Spinal cord (tissue), 10 donors: Measurements from ENCODE around the gene SLC13A2. TPM values are rescaled to one million over a fixed set of nuclear protein-coding genes. Genes with fewer than 3 reads are reported as not detected.

ENCODE experiments used
- DNase-seq, 6 donors: peaks; one replicate each; pipeline versions ENCODE4 v3.0.0 to v3.0.0-alpha.2; 2013 to 2015; ENCODE audit warnings: low spot score in 6 of 6, low read depth in 4 of 6
- H3K27ac ChIP-seq: one replicate; pipeline ENCODE4 v1.5.1; 2013; ENCODE audit warnings: low read depth, low read length, control low read depth
- H3K27me3 ChIP-seq: one replicate; pipeline ENCODE4 v1.6.1; 2013; ENCODE audit warnings: low read length; ENCODE audit not compliant: control insufficient read depth, insufficient read depth
- H3K36me3 ChIP-seq: one replicate; pipeline ENCODE4 v1.6.1; 2013; ENCODE audit warnings: low read length; ENCODE audit not compliant: control insufficient read depth, insufficient read depth
- H3K4me1 ChIP-seq: one replicate; pipeline ENCODE4 v1.6.1; 2013; ENCODE audit warnings: low read length; ENCODE audit not compliant: control insufficient read depth, insufficient read depth
- H3K4me3 ChIP-seq: one replicate; pipeline ENCODE4 v1.5.1; 2013; ENCODE audit warnings: low read depth, low read length, control low read depth
- H3K9me3 ChIP-seq: one replicate; pipeline ENCODE4 v1.6.1; 2013; ENCODE audit warnings: low read length; ENCODE audit not compliant: control insufficient read depth, insufficient read depth
- WGBS: methylation state at CpG from one replicate; pipeline ENCODE4 v1.1.5; 2013; ENCODE audit warnings: missing lambda C conversion rate; ENCODE audit not compliant: insufficient coverage; 5-methylcytosine and 5-hydroxymethylcytosine counted together
- polyA plus RNA-seq, 2 donors: library from polyadenylated mRNA; unstranded; fragments of 120-200 nt; gene quantifications; one replicate each; pipeline ENCODE4 v1.2.1, GENCODE V29; 2013; ENCODE audit not compliant: insufficient read length in 2 of 2
- total RNA-seq, 2 donors: library from RNA; depleted of rRNA in 1 of 2; stranded (reverse); fragments of 120-200 nt in 1 of 2; fragments of >200 nt in 1 of 2; gene quantifications; one replicate each; pipeline versions ENCODE4 v1.2.3 to v1.2.4, GENCODE V29; 2013 to 2014
- donor health status: healthy.

The SLC13A2 gene
- total and polyA plus RNA-seq, 4 donors: 0.06 to 0.27 (median 0.10) TPM; not detected in 1

- 62% methylated on average over 13 of the region's 13 CpGs for WGBS
- H3K27me3 ChIP-seq: no peaks in the 10 kb centered on the region
- no peaks in the 10 kb centered on the region for H3K4me1 ChIP-seq
- H3K36me3 ChIP-seq: no peaks in the 10 kb centered on the region
- H3K4me3 ChIP-seq: no peak overlapping the region
- no peak overlapping the region for H3K27ac ChIP-seq
- no peak for DNase-seq
- no peaks in the 10 kb centered on the region for H3K9me3 ChIP-seq
These were observed 27.4 kb downstream of the SLC13A2 start for GRCh38 chr17:28500712-28501379.

GRCh38 chr17:28501421-28502284 lies 28.2 kb downstream of the SLC13A2 start:
- H3K27me3 ChIP-seq: no peaks in the 10 kb centered on the region
- no peaks in the 10 kb centered on the region for H3K4me1 ChIP-seq
- H3K4me3 ChIP-seq: no peak overlapping the region
- DNase-seq: no peak
- no peaks in the 10 kb centered on the region for H3K9me3 ChIP-seq
- H3K27ac ChIP-seq: no peak overlapping the region
- WGBS: 78% methylated on average over 3 of the region's 3 CpGs
- no peaks in the 10 kb centered on the region for H3K36me3 ChIP-seq

- DNase-seq: no peak
- no peaks in the 10 kb centered on the region for H3K36me3 ChIP-seq
- WGBS: 67% methylated on average over 1 of the region's 3 CpGs
- H3K27ac ChIP-seq: no peak overlapping the region
- no peak overlapping the region for H3K4me3 ChIP-seq
- no peaks in the 10 kb centered on the region for H3K9me3 ChIP-seq
- H3K4me1 ChIP-seq: peaks cover 3% of the 10 kb centered on the region
- H3K27me3 ChIP-seq: peaks cover 12% of the 10 kb centered on the region
These were observed 30.0 kb downstream of the SLC13A2 start for GRCh38 chr17:28503420-28503819.

- peaks cover 16% of the 10 kb centered on the region for H3K27me3 ChIP-seq
- 79% methylated on average over 20 of the region's 28 CpGs for WGBS
These were observed 32.7 kb downstream of the SLC13A2 start, which contains the start of gene FOXN1 for GRCh38 chr17:28505986-28506665. Gene FOXN1, plus strand, starts transcription at chr17:28506348. Its CDS starts 17,622 bp downstream, at chr17:28523970.

DNA sequence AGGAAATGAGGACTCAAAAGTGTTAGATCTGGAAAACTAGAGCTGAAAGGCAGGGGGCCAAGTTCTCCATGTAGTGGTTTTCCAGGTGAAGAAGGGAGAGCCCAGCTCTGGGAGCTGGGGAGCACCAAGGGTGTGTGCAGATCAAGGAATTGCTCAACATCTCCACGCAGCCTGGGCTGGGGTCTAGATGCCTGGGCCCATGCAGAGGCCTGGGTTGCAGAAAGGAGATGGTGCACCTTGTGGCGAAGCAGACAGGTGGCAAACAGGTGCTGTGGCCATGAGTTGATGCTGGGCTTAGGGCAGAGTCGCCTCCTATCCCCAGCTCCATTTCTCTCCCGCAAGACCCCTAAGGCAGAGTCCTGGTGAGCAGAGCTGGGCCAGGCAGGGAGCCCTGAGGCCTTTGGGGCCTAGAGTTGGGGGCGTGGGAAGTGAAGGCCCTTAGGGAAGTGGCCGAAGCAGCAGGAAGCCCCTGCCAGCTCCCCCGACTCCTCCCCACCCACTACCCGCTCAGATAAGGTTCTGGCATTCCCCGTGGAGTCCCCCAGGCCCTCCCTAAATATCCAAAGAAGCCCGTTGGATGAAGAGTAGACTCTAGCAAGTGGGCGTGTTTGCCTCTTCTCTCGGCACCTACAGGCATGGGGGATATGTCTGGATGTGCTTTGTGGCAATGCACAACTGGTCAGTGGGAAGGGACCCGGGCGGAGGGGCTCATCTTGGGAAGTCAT lies 33.5 kb downstream of the SLC13A2 start:
- peaks cover 16% of the 10 kb centered on the region for H3K27me3 ChIP-seq

More at GRCh38 chr17:28505986-28506665, 32.7 kb downstream of the SLC13A2 start, which contains the start of gene FOXN1:
- H3K36me3 ChIP-seq: no peaks in the 10 kb centered on the region
- no peaks in the 10 kb centered on the region for H3K9me3 ChIP-seq
- H3K27ac ChIP-seq: no peak within 1 kb of the TSS
- DNase-seq: no peak
- H3K4me1 ChIP-seq: peaks cover 3% of the 10 kb centered on the region
- no peak within 1 kb of the TSS for H3K4me3 ChIP-seq

GRCh38 chr17:28507567-28508203 lies 34.2 kb downstream of the SLC13A2 start:
- DNase-seq: no peak
- no peak overlapping the region for H3K27ac ChIP-seq
- no peak overlapping the region for H3K4me3 ChIP-seq
- H3K4me1 ChIP-seq: peaks cover 3% of the 10 kb centered on the region
- no peaks in the 10 kb centered on the region for H3K9me3 ChIP-seq
- no peaks in the 10 kb centered on the region for H3K36me3 ChIP-seq
- H3K27me3 ChIP-seq: peaks cover 16% of the 10 kb centered on the region
- WGBS: 24% methylated on average over 21 of the region's 24 CpGs

More for the DNA sequence above, 33.5 kb downstream of the SLC13A2 start:
- 91% methylated on average over 4 of the region's 14 CpGs for WGBS
- DNase-seq: no peak
- no peaks in the 10 kb centered on the region for H3K9me3 ChIP-seq
- H3K27ac ChIP-seq: no peak overlapping the region
- H3K4me3 ChIP-seq: no peak overlapping the region
- H3K4me1 ChIP-seq: peaks cover 3% of the 10 kb centered on the region
- H3K36me3 ChIP-seq: no peaks in the 10 kb centered on the region

DNA sequence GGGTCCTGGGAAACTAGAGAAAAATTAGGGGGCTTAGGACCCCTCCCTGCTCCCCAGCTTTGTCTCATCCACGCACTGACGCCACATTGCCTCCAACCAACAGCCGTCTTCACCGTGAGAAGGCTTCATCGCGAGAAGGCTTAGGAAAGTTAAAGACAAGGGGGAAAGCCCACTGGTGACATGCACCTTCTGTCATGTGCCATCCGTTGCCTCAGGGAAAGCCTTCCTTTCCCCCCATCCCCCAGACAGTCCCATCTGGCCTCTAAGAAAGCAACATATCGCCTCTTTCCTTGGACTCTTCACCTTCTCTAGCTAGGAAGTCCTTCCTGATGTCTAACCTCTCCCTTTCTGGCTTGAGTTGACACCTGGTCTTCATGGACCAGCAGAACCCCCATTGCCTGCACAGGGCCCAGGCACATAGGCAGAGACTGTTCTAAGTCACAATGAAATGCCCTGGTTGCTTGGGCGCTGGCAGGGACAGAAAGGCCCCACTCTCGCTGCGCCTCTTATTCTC lies 34.8 kb downstream of the SLC13A2 start:
- Histone ChIP-seq H3K36me3 (no peaks in the 10 kb centered on the region), H3K27ac (no peak overlapping the region), H3K4me3 (no peak overlapping the region), H3K4me1 (peaks cover 3% of the 10 kb centered on the region), H3K9me3 (no peaks in the 10 kb centered on the region), H3K27me3 (peaks cover 16% of the 10 kb centered on the region)
- DNase-seq: no peak
- WGBS: 69% methylated on average over 9 of the region's 11 CpGs

- peaks cover 23% of the 10 kb centered on the region for H3K27me3 ChIP-seq
- 76% methylated on average over 6 of the region's 7 CpGs for WGBS
- H3K36me3 ChIP-seq: no peaks in the 10 kb centered on the region
These were observed 36.3 kb downstream of the SLC13A2 start for GRCh38 chr17:28509789-28510188.

More at GRCh38 chr17:28509789-28510188, 36.3 kb downstream of the SLC13A2 start:
- Histone ChIP-seq H3K9me3 (no peaks in the 10 kb centered on the region), H3K4me1 (peaks cover 3% of the 10 kb centered on the region), H3K4me3 (no peak overlapping the region), H3K27ac (no peak overlapping the region)
- no peak for DNase-seq
